IPS DF 4.7 (cell line): Measurements from ENCODE around the gene RNF213.
"Not testable (repeated sequence)": the region's sequence is repeated elsewhere in the genome, so short reads cannot be mapped to it uniquely, and the experiment has no call there.

Source experiments
- DNase-seq: peaks from one replicate; pipeline ENCODE4 v3.0.0-alpha.2; 2013; ENCODE audit warnings: low spot score; ENCODE audit errors: extremely low read depth

RNF213 gene

GRCh38 chr17:80223838-80224497 lies 36.7 kb upstream of the RNF213 start:
- DNase-seq, result no peak

- DNase-seq, result no peak
Observed at GRCh38 chr17:80224683-80225082, 36.0 kb upstream of the RNF213 start.

- DNase-seq, result no peak
Observed at GRCh38 chr17:80225230-80225629, 35.4 kb upstream of the RNF213 start.

- DNase-seq, result no peak
Observed at GRCh38 chr17:80227156-80227555, 33.5 kb upstream of the RNF213 start.

GRCh38 chr17:80227666-80228065 lies 33.0 kb upstream of the RNF213 start:
- DNase-seq, result no peak

- no peak for DNase-seq
Observed at GRCh38 chr17:80228477-80228876, 32.2 kb upstream of the RNF213 start.

GRCh38 chr17:80229011-80229410 lies 31.6 kb upstream of the RNF213 start:
- DNase-seq, result no peak

- DNase-seq, result no peak
Observed at GRCh38 chr17:80232438-80232837, 28.2 kb upstream of the RNF213 start.

GRCh38 chr17:80233202-80233601 lies 27.4 kb upstream of the RNF213 start:
- no peak for DNase-seq

- DNase-seq, result no peak
Observed at GRCh38 chr17:80236911-80237310, 23.7 kb upstream of the RNF213 start.

- DNase-seq, result no peak
Observed at GRCh38 chr17:80237386-80237785, 23.3 kb upstream of the RNF213 start.

- no peak for DNase-seq
Observed at GRCh38 chr17:80242505-80242904, 18.1 kb upstream of the RNF213 start.

GRCh38 chr17:80243526-80244433 lies 16.9 kb upstream of the RNF213 start:
- no peak for DNase-seq

GRCh38 chr17:80244448-80244847 lies 16.2 kb upstream of the RNF213 start:
- DNase-seq, result not testable (repeated sequence)

- DNase-seq, result no peak
Observed at GRCh38 chr17:80244871-80245509, 15.7 kb upstream of the RNF213 start.

GRCh38 chr17:80245566-80246265 lies 14.9 kb upstream of the RNF213 start:
- no peak for DNase-seq

GRCh38 chr17:80246266-80246681 lies 14.4 kb upstream of the RNF213 start:
- no peak for DNase-seq

GRCh38 chr17:80246726-80247125 lies 13.9 kb upstream of the RNF213 start:
- no peak for DNase-seq

- DNase-seq, result no peak
Observed at GRCh38 chr17:80247561-80247960, 13.1 kb upstream of the RNF213 start.

GRCh38 chr17:80248001-80248893 lies 12.4 kb upstream of the RNF213 start:
- DNase-seq, result no peak
